GM18505 (cell line): ENCODE data around the gene ITGA11.

Source experiments
- ATAC-seq: cut with Tn5 transposase; IDR thresholded peaks from one replicate; pipeline ENCODE4 v1.9.1; 2021; ENCODE audit not compliant: unreplicated experiment
- POLR2A ChIP-seq: IDR thresholded peaks from 4 replicates; pipeline ENCODE4 v1.6.1; 2011; ENCODE audit warnings: borderline replicate concordance; ENCODE audit not compliant: insufficient read depth, insufficient read length; ENCODE audit errors: extremely low read depth

ITGA11 gene

DNA sequence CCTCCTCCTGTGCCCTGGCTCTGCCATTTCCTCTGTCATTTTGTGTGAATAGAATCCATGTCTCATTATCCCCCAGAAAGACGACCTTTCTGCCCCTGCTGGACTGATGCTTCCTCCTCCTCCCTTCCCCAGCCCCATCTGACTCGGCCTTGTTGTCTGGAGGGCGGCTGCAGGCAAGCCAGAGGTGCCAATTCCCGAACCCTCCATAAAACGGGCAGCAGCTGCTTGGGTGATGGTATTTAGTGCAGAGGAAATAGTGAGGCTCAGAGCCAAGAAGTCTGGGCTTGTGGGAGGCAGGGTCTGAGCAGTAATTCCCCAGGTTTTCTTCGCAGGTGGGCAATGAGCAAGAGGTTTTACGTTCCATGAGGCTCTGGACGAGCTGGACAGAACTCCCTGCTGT, 71.2 kb downstream of the ITGA11 start:
- no peak for ATAC-seq
- no peak for TF ChIP-seq POLR2A

GRCh38 chr15:68356778-68357177, 75.2 kb downstream of the ITGA11 start:
- ATAC-seq = no peak
- no peak for TF ChIP-seq POLR2A

GRCh38 chr15:68354923-68355322, 77.0 kb downstream of the ITGA11 start:
- no peak for ATAC-seq
- no peak for TF ChIP-seq POLR2A

DNA sequence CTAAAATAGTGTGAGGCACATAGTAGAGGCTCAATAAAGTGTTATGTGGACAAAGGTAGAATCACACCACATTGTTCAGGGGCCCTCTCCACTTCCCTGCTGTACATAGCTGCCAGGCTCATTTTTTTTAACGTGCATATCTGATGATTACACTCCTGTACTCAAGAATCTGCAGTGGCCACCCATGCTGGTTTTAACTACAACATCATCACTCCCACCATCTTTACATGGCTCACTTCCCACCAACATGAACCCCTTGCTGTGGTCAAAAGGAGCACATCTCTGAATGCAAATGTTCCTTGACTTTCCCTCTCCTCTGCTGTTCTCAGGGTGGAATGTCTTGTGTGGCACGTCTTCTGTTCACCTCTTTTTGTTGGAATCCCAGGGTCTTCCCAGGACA, 77.7 kb downstream of the ITGA11 start:
- no peak for TF ChIP-seq POLR2A
- ATAC-seq = no peak

- no peak for TF ChIP-seq POLR2A
- no peak for ATAC-seq
Observed at GRCh38 chr15:68353421-68354135, 78.4 kb downstream of the ITGA11 start.

- no peak for ATAC-seq
- no peak for TF ChIP-seq POLR2A
Observed at GRCh38 chr15:68352401-68353062, 79.4 kb downstream of the ITGA11 start.

DNA sequence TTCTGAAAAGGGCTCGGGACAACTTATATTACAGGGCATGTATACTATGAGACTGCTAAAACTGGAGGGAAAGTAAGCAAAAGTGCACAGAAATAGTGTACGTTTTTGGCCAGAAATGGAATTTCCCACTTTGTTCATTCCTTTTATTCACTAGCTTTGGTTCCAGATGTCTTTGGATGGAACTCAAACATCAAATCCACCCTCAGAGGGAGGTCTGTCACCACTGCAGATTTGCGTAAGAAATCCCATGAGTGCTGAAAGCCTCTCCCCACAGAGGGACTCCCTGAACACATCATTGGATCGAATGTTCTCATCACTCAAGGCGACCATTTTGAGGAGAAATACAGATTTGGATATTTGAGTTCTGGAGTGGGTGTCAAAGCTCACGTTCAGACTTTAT, 82.8 kb downstream of the ITGA11 start:
- no peak for TF ChIP-seq POLR2A
- no peak for ATAC-seq

GRCh38 chr15:68348606-68349005, 83.4 kb downstream of the ITGA11 start:
- no peak for TF ChIP-seq POLR2A
- no peak for ATAC-seq

- no peak for ATAC-seq
- TF ChIP-seq POLR2A = no peak
Observed at GRCh38 chr15:68348081-68348480, 83.9 kb downstream of the ITGA11 start.

DNA sequence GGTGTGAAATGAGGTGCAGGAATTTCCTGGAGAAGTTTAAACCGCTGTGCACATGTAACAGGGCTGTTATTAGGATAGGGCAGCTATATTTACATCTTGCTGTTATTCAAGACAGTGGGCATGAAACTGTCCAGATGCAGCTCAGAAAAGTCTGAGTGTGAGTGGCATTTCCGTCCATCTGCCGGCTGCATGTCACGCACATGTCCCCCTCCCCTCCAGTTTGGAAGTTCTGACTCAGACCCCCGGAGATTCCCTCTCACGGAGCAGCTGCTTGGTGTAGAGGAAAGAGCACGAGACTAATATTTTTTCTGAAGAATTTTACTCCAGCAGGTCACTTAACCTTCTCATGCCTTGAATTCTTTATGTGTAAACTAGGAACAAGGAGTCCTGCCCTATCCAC, 84.6 kb downstream of the ITGA11 start:
- no peak for ATAC-seq
- no peak for TF ChIP-seq POLR2A

DNA sequence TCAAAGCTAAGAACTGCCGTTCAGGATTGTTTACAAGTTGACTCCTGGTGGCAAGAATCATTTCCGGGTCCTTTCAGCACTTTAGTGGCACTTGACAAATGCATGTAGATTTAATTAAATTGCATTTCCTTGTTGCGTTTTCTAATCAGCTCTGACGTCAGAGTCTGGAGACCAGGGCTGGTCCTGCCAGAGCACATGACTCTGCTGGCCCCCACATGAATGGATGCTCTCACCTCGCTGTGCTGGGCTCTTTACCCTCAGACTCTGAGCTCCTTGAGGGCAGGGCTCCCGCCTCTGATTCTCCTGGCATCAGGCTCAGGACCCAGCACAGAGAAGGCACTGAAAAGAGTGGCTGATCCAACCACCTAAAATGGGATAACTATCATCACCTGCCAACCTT, 85.0 kb downstream of the ITGA11 start:
- ATAC-seq = no peak
- TF ChIP-seq POLR2A = no peak

GRCh38 chr15:68345481-68345880, 86.5 kb downstream of the ITGA11 start:
- ATAC-seq = no peak
- TF ChIP-seq POLR2A = no peak

DNA sequence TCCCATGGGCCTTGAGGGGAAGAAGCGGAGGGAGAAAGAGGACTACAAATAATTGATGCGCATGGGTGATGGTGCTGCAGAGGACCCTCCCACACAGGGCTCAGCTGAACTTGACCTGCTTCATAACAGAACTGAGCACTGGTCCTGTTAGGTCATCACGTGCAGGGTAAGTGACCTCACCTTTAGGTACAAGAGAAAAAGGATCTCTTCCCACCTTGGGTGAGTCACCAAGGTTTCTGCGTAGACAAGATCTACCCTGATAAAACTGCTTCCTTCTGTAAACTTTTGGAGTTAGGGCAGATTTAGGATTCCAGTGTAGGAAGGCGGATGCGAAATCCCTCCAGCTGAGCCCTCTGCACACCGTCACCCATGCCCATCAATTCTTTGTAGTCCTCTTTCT, 87.4 kb downstream of the ITGA11 start:
- no peak for ATAC-seq
- no peak for TF ChIP-seq POLR2A

DNA sequence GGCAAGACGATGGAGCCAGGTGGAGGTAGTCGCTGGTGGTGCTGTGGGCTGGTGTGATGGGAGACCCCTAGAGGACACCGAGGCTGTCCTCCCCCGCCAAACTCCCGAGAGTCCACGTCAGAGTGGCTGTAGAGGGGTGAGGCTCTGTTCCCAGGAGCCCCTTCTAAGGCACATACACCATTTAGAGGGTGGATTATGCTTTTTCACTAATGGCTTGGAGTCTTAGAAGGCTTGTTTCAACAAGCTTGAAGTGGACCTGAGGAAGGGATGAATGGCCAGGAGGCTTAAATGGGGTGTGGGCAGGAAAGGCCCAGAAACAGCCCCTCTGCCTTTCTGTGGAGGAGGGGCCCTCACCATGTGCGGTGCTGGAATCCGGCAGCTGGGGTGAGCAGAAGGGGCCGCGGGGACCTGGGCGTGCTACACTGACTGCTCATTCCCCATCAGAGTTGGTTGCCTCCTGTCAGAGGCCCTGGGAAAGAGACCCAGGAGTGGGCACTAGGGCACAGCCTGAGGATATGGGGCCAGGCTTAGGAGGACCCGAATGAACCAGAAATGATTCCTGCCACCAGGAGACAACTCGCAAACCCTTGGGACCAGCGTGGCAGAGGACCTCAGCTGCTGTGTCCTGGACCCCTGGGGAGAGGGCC, 88.3 kb downstream of the ITGA11 start:
- no peak for TF ChIP-seq POLR2A
- ATAC-seq = no peak
